ENCODE measurements around the gene CSF1.

The CSF1 gene

GRCh38 chr1:109907190-109907774 lies 3.4 kb upstream of the CSF1 start:
- DNase-seq (ENCODE audit: low read depth): no peak
- no peak for TF ChIP-seq CTCF (IDR thresholded peaks at IDR 0.05; ENCODE audit: insufficient read depth, low read depth, low read length, missing control alignments)
- no peak overlapping the region for H3K4me3 ChIP-seq (ENCODE audit: low read depth, low read length)

- DNase-seq (ENCODE audit: low read depth): no peak
- no peak overlapping the region for H3K4me3 ChIP-seq (ENCODE audit: low read depth, low read length)
- no peak for TF ChIP-seq CTCF (IDR thresholded peaks at IDR 0.05; ENCODE audit: insufficient read depth, low read depth, low read length, missing control alignments)
Measured at GRCh38 chr1:109908836-109909235, 1.8 kb upstream of the CSF1 start.

- H3K4me3 ChIP-seq (ENCODE audit: low read depth, low read length): no peak overlapping the region
- no peak for TF ChIP-seq CTCF (IDR thresholded peaks at IDR 0.05; ENCODE audit: insufficient read depth, low read depth, low read length, missing control alignments)
- no peak for DNase-seq (ENCODE audit: low read depth)
Measured at GRCh38 chr1:109909561-109909960, 1.1 kb upstream of the CSF1 start.

GRCh38 chr1:109910963-109911798 lies 532 bp downstream of the CSF1 start:
- H3K4me3 ChIP-seq (ENCODE audit: low read depth, low read length): peak overlapping the region; percentile 71
- TF ChIP-seq CTCF (IDR thresholded peaks at IDR 0.05; ENCODE audit: insufficient read depth, low read depth, low read length, missing control alignments): no peak
- DNase-seq (ENCODE audit: low read depth): peak; percentile 35

- TF ChIP-seq CTCF (IDR thresholded peaks at IDR 0.05; ENCODE audit: insufficient read depth, low read depth, low read length, missing control alignments): no peak
- H3K4me3 ChIP-seq (ENCODE audit: low read depth, low read length): peak overlapping the region; percentile 71
- no peak for DNase-seq (ENCODE audit: low read depth)
Measured at GRCh38 chr1:109912214-109912861, 1.7 kb downstream of the CSF1 start.

GRCh38 chr1:109912873-109913272 lies 2.2 kb downstream of the CSF1 start:
- no peak overlapping the region for H3K4me3 ChIP-seq (ENCODE audit: low read depth, low read length)
- TF ChIP-seq CTCF (IDR thresholded peaks at IDR 0.05; ENCODE audit: insufficient read depth, low read depth, low read length, missing control alignments): no peak
- DNase-seq (ENCODE audit: low read depth): no peak

All from GM12865 (cell line).